Ovary (tissue), 9 donors: Measurements from ENCODE around the gene MVP. TPM values are rescaled to one million over a fixed set of nuclear protein-coding genes. Genes with fewer than 3 reads are reported as not detected.
"Not testable (repeated sequence)": the region's sequence is repeated elsewhere in the genome, so short reads cannot be mapped to it uniquely, and the experiment has no call there.

ENCODE experiments used
- DNase-seq, 5 donors: peaks; one replicate each; pipeline ENCODE4 v3.0.0-alpha.2; 2019 to 2020
- H3K27ac ChIP-seq, 2 donors: fragments of 200-600 bp; one replicate each; pipeline versions ENCODE4 v1.5.1 to v1.8.0; 2019 to 2022
- H3K27me3 ChIP-seq: fragments of 200-600 bp; one replicate; pipeline ENCODE4 v1.8.0; 2022
- H3K36me3 ChIP-seq: fragments of 200-600 bp; sonication (generic); one replicate; pipeline ENCODE4 v1.5.1; 2019
- H3K4me1 ChIP-seq: one replicate; pipeline ENCODE4 v1.8.1; 2013; ENCODE audit warnings: mild to moderate bottlenecking, moderate library complexity; ENCODE audit not compliant: insufficient read depth
- H3K4me3 ChIP-seq: fragments of 200-600 bp; sonication (generic); one replicate; pipeline ENCODE4 v1.5.1; 2017
- H3K9me3 ChIP-seq, 2 donors: fragments of 200-600 bp in 1 of 2; sonication (generic) in 1 of 2; one replicate each; pipeline versions ENCODE4 v1.5.1 to v1.8.1; 2013 to 2019; ENCODE audit warnings: mild to moderate bottlenecking in 1 of 2, moderate library complexity in 1 of 2
- EP300 ChIP-seq: sonication (generic); formaldehyde crosslinking; IDR thresholded peaks from one replicate; pipeline ENCODE4 v1.6.1; 2017; ENCODE audit warnings: antibody characterized with exemption
- POLR2A ChIP-seq: fragments of 450-650 bp; IDR thresholded peaks from one replicate; pipeline ENCODE4 v1.6.1; 2017; ENCODE audit warnings: antibody characterized with exemption, mild to moderate bottlenecking, moderate library complexity
- WGBS, 3 donors: extraction: QIAGEN DNeasy Blood & Tissue Kit in 1 of 3; methylation state at CpG; one replicate each; pipeline versions ENCODE4 v1.1.5 to v1.1.7; 2013 to 2017; 5-methylcytosine and 5-hydroxymethylcytosine counted together
- intact Hi-C, 4 donors: fragments of 100-400 bp; cut with DNase I; formaldehyde crosslinking; loops; one replicate each; pipeline versions ENCODE4 v1.11.0 to v1.15.1; 2022 to 2023
- polyA plus RNA-seq, 2 donors: library from polyadenylated mRNA; stranded (reverse); fragments of 200-250 nt in 1 of 2; fragments of 350-450 nt in 1 of 2; fragmentation: Illumina TruSeq in 1 of 2; extraction: RNeasy Lipid Tissue Mini Kit (QIAGEN cat#74804) in 1 of 2; gene quantifications; one replicate each; pipeline ENCODE4 v1.2.3, GENCODE V29; 2013 to 2014
- total RNA-seq, 7 donors: library from RNA; depleted of rRNA in 2 of 7; stranded (reverse); fragments of >200 nt in 2 of 7; fragmentation: NEBNext Ultra II Directional in 3 of 7; extraction: Animal tissue kit (Norgen Biotek cat#: 25700) in 3 of 7; gene quantifications; one replicate each; pipeline versions ENCODE4 v1.1.0 to v1.2.4, GENCODE V29; 2016 to 2023
- TF ChIP-seq, protein P1 (sequence below), 3 donors: fragments of 450-650 bp in 2 of 3; fragments of 200-600 bp in 1 of 3; IDR thresholded peaks; one replicate each; pipeline versions ENCODE4 v1.5.1 to v1.8.0; 2016 to 2022; ENCODE audit warnings: antibody characterized with exemption in 3 of 3, mild to moderate bottlenecking in 1 of 3
- donor health status: DM: no; HTN: no; CAD: no; lungs with moderate emphysema.
- donor health status: DM: no; HTN: no; CAD: no.
- donor health status: Bipolar disorder and iron deficiency.
- donor health status: DM: yes; HTN: yes; CAD: no.
- donor health status: DM: no; HTN: no; CAD: no.
- donor health status: DM: yes; HTN: yes; CAD: no.

MVP gene
- total and polyA plus RNA-seq, 9 donors = 56.4 to 191 (median 129) TPM

DNA sequence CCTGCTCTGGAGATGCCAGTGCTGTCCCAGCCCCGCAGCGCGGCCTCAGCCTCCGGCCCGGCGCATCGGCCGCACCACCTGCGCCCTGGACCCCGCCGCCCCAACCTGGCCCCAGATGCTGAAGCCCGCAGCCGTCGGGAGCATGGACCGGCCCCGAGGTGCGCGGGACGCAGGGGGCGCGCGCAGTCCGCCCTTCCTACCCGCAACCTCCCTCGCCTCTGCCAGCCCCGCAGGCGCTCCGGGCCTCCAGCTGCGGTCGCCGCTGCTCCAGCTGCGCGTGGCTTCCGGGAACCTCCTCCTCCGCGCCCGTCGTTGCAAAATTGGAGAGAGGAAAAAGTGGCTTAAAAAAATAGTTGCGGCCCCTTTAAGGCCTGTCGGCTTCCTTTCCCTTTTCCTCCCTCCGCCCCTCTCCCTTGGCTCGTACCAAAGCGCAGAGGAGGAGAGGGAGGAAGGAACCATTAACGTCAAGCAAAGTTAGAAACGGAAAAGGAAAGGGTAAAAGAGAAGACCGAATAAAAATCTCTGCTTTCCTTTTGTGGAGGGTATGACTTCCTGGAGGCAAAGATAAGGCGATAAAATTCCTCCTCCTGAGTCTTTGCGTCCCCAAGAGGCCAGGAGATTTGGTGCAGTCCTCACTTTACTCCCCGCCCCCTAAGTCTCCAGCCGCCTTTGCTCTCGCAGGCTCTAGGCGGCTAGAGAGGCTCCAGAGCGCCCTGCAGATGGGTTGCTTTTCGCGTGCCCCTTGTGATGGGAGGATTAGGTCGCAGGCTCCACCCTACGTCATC, 42.8 kb downstream of the MVP start, which contains the start of gene CDIPT:
Gene CDIPT (minus strand): TSS at position 343 of the 785 bp plus-strand sequence. CDS start 369 bp downstream, outside the sequence.
- peak within 1 kb of the TSS; percentile 77 for H3K4me3 ChIP-seq
- peaks cover 4% of the 10 kb centered on the region for H3K4me1 ChIP-seq
- DNase-seq = peak; percentile 90 to 93 (median 93)
- 0 to 1% (median 0%) methylated on average over 45 to 57 of the region's 57 CpGs for WGBS, 3 donors
- no peaks in the 10 kb centered on the region for H3K27me3 ChIP-seq
- no peaks in the 10 kb centered on the region for H3K9me3 ChIP-seq
- TF ChIP-seq POLR2A = no peak
- TF ChIP-seq, protein P1, sequence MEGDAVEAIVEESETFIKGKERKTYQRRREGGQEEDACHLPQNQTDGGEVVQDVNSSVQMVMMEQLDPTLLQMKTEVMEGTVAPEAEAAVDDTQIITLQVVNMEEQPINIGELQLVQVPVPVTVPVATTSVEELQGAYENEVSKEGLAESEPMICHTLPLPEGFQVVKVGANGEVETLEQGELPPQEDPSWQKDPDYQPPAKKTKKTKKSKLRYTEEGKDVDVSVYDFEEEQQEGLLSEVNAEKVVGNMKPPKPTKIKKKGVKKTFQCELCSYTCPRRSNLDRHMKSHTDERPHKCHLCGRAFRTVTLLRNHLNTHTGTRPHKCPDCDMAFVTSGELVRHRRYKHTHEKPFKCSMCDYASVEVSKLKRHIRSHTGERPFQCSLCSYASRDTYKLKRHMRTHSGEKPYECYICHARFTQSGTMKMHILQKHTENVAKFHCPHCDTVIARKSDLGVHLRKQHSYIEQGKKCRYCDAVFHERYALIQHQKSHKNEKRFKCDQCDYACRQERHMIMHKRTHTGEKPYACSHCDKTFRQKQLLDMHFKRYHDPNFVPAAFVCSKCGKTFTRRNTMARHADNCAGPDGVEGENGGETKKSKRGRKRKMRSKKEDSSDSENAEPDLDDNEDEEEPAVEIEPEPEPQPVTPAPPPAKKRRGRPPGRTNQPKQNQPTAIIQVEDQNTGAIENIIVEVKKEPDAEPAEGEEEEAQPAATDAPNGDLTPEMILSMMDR (IDR thresholded peaks at IDR 0.05) = peak; percentile 35 to 91 (median 84)
- intact Hi-C loops = loop anchor here in 1 of 4 donors (10.0 kb wide), 1 partner anchor 142 kb away; no protein-coding TSS in a partner anchor
- H3K27ac ChIP-seq = peak within 1 kb of the TSS; percentile 89 to 93
- H3K36me3 ChIP-seq = no peaks in the 10 kb centered on the region

DNA sequence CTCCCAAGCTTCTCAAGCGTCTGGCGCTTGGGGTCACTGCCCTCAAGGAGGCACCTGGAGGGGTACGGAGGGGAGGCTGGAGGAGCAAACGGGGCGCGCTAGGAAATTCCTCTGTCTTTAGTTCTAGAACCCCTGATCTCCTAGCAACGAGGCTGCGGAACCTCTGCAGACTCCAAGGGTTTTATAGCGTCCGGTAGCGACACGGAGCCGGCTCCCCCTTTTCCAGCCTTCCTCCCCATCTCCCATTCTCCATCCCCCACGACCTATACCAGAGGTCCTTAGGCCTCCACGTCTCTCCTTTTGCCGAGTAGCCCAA, 43.4 kb downstream of the MVP start:
- TF ChIP-seq, protein P1 (IDR thresholded peaks at IDR 0.05) = peak in 1 of 3 donors; percentile 7
- no peak for TF ChIP-seq POLR2A
- H3K9me3 ChIP-seq = no peaks in the 10 kb centered on the region
- no peak overlapping the region for H3K4me3 ChIP-seq
- intact Hi-C loops = loop anchor here in 1 of 4 donors (10.0 kb wide), 1 partner anchor 141 kb away; no protein-coding TSS in a partner anchor
- no peak for DNase-seq
- H3K36me3 ChIP-seq = no peaks in the 10 kb centered on the region
- H3K4me1 ChIP-seq = peaks cover 4% of the 10 kb centered on the region
- H3K27ac ChIP-seq = peak overlapping the region; percentile 89 to 93
- H3K27me3 ChIP-seq = no peaks in the 10 kb centered on the region
- 21 to 28% (median 24%) methylated on average over 16 of the region's 16 CpGs for WGBS, 3 donors

- Histone ChIP-seq H3K27ac (no peak overlapping the region), H3K27me3 (no peaks in the 10 kb centered on the region), H3K9me3 (no peaks in the 10 kb centered on the region), H3K4me3 (no peak overlapping the region), H3K36me3 (no peaks in the 10 kb centered on the region), H3K4me1 (peaks cover 4% of the 10 kb centered on the region)
- TF ChIP-seq EP300 (no peak), POLR2A (no peak)
- TF ChIP-seq, protein P1 (IDR thresholded peaks at IDR 0.05) = no peak
- intact Hi-C loops = loop anchor here in 1 of 4 donors (10.0 kb wide), 1 partner anchor 141 kb away; no protein-coding TSS in a partner anchor
- 65 to 71% (median 66%) methylated on average over 9 of the region's 9 CpGs for WGBS, 3 donors
- DNase-seq = no peak
Observed at GRCh38 chr16:29864205-29864604, 43.9 kb downstream of the MVP start.

DNA sequence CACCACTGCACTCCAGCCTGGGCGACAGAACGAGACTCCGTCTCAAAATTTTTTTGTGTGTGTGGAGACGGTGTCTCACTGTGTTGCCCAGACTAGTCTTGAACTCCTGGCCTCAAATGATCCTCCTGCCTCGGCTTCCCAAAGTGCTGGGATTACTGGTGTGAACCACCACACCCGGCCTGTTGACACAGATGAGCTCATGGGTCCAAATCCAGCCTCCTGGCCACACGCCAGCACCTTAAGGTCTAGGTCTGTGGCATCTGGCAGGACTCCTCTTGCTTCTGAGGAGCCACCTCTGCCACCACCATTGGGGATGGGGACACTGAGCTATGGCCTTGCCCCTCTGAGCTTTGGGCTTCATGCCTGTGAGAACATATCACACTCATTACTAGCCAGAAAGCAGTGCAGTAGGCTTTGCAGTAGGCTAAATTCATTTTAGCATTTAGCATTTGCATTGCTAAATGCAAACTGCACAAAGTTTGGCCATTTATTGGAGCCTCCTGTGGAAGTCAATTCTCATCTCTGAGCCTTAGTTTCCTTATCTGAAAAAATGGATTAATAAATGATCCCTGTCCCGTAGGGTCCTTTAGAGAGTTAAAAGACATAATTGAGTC, 48.2 kb downstream of the MVP start:
- Histone ChIP-seq H3K4me1 (no peaks in the 10 kb centered on the region), H3K27me3 (no peaks in the 10 kb centered on the region), H3K4me3 (no peak overlapping the region), H3K36me3 (no peaks in the 10 kb centered on the region), H3K9me3 (no peaks in the 10 kb centered on the region), H3K27ac (no peak overlapping the region)
- no peak for TF ChIP-seq POLR2A
- TF ChIP-seq, protein P1 (IDR thresholded peaks at IDR 0.05) = no peak
- TF ChIP-seq EP300 = no peak
- intact Hi-C loops = loop anchor here in 1 of 4 donors (10.0 kb wide), 1 partner anchor 136 kb away; no protein-coding TSS in a partner anchor
- 71 to 73% (median 71%) methylated on average over 8 of the region's 8 CpGs for WGBS, 3 donors
- no peak for DNase-seq

- DNase-seq, H3K27ac ChIP-seq, H3K4me3 ChIP-seq, H3K27me3 ChIP-seq, H3K9me3 ChIP-seq, H3K4me1 ChIP-seq, H3K36me3 ChIP-seq: not testable (repeated sequence)
- WGBS, 3 donors = 86 to 88% (median 88%) methylated on average over 8 of the region's 8 CpGs
- intact Hi-C loops = loop anchor here in 1 of 4 donors (10.0 kb wide), 1 partner anchor 136 kb away; no protein-coding TSS in a partner anchor
Observed at GRCh38 chr16:29869067-29869466, 48.8 kb downstream of the MVP start.
